Activated CD4-positive, alpha-beta T cell treated with anti-CD3 and anti-CD28 coated beads for 24 hours (primary cell): ENCODE results near the gene ADAM30.

Source experiments
- DNase-seq, 2 donors: peaks; one replicate each; pipeline ENCODE4 v3.0.0-alpha.2; 2020; ENCODE audit warnings: low read depth in 2 of 2

The ADAM30 gene

GRCh38 chr1:119908661-119909060, 12.3 kb upstream of the ADAM30 start:
- no peak for DNase-seq

- no peak for DNase-seq
Measured at GRCh38 chr1:119906927-119907652, 10.8 kb upstream of the ADAM30 start.

- no peak for DNase-seq
Measured at GRCh38 chr1:119903443-119903835, 7.1 kb upstream of the ADAM30 start.

- no peak for DNase-seq
Measured at GRCh38 chr1:119902775-119903442, 6.6 kb upstream of the ADAM30 start.

GRCh38 chr1:119898981-119899720, 2.8 kb upstream of the ADAM30 start:
- DNase-seq: no peak

- no peak for DNase-seq
Measured at GRCh38 chr1:119898530-119898929, 2.2 kb upstream of the ADAM30 start.

GRCh38 chr1:119895102-119895501, 1.2 kb downstream of the ADAM30 start:
- no peak for DNase-seq

- no peak for DNase-seq
Measured at GRCh38 chr1:119893827-119894700, 2.3 kb downstream of the ADAM30 start.

- no peak for DNase-seq
Measured at GRCh38 chr1:119893238-119893791, 3.0 kb downstream of the ADAM30 start.

- DNase-seq: no peak
Measured at GRCh38 chr1:119891386-119891785, 4.9 kb downstream of the ADAM30 start.

- DNase-seq: no peak
Measured at GRCh38 chr1:119888476-119888875, 7.8 kb downstream of the ADAM30 start.

GRCh38 chr1:119887427-119887826, 8.9 kb downstream of the ADAM30 start:
- DNase-seq: no peak

- peak; percentile 30 to 52 for DNase-seq
Measured at GRCh38 chr1:119885903-119886783, 10.2 kb downstream of the ADAM30 start.

GRCh38 chr1:119884711-119885110, 11.6 kb downstream of the ADAM30 start:
- no peak for DNase-seq

- no peak for DNase-seq
Measured at GRCh38 chr1:119883826-119884225, 12.5 kb downstream of the ADAM30 start.

GRCh38 chr1:119882132-119883049, 13.9 kb downstream of the ADAM30 start:
- DNase-seq: no peak

GRCh38 chr1:119879510-119880434, 16.5 kb downstream of the ADAM30 start:
- no peak for DNase-seq

- DNase-seq: no peak
Measured at GRCh38 chr1:119878171-119878570, 18.1 kb downstream of the ADAM30 start.
